ENCODE results near the gene HELT. TPM values are rescaled to one million over a fixed set of nuclear protein-coding genes. Genes with fewer than 3 reads are reported as not detected.
"Not testable (repeated sequence)": the region's sequence is repeated elsewhere in the genome, so short reads cannot be mapped to it uniquely, and the experiment has no call there.

The HELT gene
- total RNA-seq, 2 experiments from 2014 or later: not detected

DNA sequence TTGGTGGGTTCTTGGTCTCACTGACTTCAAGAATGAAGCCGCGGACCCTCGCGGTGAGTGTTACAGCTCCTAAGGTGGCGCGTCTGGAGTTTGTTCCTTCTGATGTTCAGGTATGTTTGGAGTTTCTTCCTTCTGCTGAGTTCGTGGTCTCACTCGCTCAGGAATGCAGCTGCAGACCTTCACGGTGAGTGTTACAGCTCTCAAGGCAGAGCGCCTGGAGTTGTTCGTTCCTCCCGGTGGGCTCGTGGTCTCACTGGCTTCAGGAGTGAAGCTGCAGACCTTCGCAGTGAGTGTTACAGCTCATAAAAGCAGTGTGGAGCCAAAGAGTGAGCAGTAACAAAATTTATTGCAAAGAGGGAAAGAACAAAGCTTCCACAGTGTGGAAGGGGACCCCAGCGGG, 29.0 kb upstream of the HELT start:
- H3K36me3 Mint-ChIP-seq (ENCODE audit: low read depth); H3K27ac Mint-ChIP-seq; ATAC-seq; H3K4me3 Mint-ChIP-seq; H3K9me3 Mint-ChIP-seq (ENCODE audit: insufficient read depth); H3K4me1 Mint-ChIP-seq (ENCODE audit: low read depth); H3K27me3 Mint-ChIP-seq (ENCODE audit: low read depth); POLR2A ChIA-PET; CTCF ChIA-PET; DNase-seq: not testable (repeated sequence)

DNA sequence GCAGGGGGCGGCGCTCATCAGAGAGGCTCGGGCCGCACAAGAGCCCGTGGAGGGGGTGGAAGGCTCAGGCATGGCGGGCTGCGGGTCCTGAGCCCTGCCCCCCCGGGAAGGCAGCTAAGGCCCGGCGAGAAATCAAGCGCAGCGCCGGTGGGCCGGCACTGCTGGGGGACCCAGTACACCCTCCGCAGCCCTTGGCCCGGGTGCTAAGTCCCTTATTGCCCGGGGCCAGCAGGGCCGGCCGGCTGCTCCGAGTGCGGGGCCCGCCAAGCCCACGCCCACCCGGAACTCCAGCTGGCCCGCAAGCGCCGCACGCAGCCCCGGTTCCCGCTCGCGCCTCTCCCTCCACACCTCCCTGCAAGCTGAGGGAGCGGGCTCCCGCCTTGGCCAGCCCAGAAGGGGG, 28.2 kb upstream of the HELT start:
- DNase-seq; POLR2A ChIA-PET; ATAC-seq; H3K4me1 Mint-ChIP-seq (ENCODE audit: low read depth); H3K36me3 Mint-ChIP-seq (ENCODE audit: low read depth); H3K9me3 Mint-ChIP-seq (ENCODE audit: insufficient read depth); H3K27ac Mint-ChIP-seq; H3K27me3 Mint-ChIP-seq (ENCODE audit: low read depth); CTCF ChIA-PET; H3K4me3 Mint-ChIP-seq: not testable (repeated sequence)

DNA sequence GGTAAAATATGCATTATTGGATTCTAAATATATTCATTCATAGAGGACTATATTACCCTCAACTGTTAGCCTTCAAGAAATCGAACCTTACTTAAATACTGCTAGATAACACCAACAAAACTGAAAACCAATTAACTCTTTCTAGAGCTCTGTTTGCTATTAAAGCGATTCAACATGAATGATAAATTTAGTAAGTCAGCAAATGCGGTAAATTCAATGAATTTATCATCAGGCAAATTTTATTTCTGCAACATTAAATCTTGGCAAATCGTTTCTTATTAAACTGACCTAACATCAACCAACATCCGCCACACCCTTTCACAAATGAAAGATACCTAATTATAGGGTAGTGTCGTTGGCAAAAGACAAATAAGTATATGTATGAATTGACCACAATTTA, 26.4 kb upstream of the HELT start:
- Mint-ChIP-seq H3K36me3 (ENCODE audit: low read depth) (no peaks in the 10 kb centered on the region), H3K4me3 (no peak overlapping the region), H3K4me1 (ENCODE audit: low read depth) (peaks cover 1% of the 10 kb centered on the region), H3K27ac (no peak overlapping the region), H3K27me3 (ENCODE audit: low read depth) (peaks cover 2% of the 10 kb centered on the region), H3K9me3 (ENCODE audit: insufficient read depth) (no peaks in the 10 kb centered on the region)
- DNase-seq: no peak
- ChIA-PET POLR2A (interaction anchor here (0.7 kb wide), 1 partner anchor 20 kb away, joined by 3 read pairs; no protein-coding TSS in a partner anchor), CTCF (no interaction called here)
- no peak for ATAC-seq

DNA sequence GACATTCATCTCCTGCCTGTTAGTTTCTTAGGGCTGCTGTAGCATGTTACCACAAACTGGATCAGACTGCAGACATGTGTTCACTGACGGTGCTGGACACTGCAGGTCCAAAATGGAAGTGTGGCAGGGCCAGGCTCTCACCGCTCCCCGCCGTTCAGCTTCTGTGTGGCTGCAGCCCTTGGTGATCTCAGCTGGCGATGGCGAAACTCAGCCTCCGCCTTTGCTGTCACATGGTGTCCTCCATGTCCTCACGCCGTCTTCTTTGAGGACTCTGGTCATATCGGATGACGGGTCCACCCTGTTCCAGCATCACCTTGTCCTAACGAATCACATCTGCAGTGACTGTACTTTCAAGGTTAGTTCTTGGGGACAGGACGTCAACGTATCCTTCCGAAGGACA, 25.9 kb upstream of the HELT start:
- peaks cover 1% of the 10 kb centered on the region for H3K4me1 Mint-ChIP-seq (ENCODE audit: low read depth)
- H3K27me3 Mint-ChIP-seq (ENCODE audit: low read depth): peaks cover 2% of the 10 kb centered on the region
- no peaks in the 10 kb centered on the region for H3K36me3 Mint-ChIP-seq (ENCODE audit: low read depth)
- ChIA-PET POLR2A (no interaction called here), CTCF (no interaction called here)
- no peaks in the 10 kb centered on the region for H3K9me3 Mint-ChIP-seq (ENCODE audit: insufficient read depth)
- no peak overlapping the region for H3K4me3 Mint-ChIP-seq
- DNase-seq (no peak), ATAC-seq (no peak)
- H3K27ac Mint-ChIP-seq: no peak overlapping the region

DNA sequence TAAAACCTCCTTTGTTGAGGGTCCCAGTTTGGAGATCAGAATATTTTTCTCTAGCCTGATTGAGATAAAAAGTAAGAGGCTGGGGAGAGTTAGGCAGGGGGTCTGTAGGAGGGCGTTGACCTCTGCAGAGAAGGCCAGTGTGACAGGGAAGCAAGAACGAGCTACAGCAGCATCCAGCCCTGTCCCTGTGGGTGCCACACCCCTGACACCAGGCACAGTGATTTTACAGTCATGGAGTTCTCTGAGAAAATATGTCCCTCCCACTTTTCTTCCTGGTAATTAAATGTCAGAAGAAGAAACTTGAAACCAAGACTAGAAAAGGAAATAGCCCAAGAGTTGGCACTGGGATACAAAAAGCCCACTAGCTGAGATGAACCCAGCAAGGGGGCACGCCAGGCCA, 25.0 kb upstream of the HELT start:
- POLR2A ChIA-PET: no interaction called here
- H3K27ac Mint-ChIP-seq: no peak overlapping the region
- DNase-seq: no peak
- peaks cover 2% of the 10 kb centered on the region for H3K27me3 Mint-ChIP-seq (ENCODE audit: low read depth)
- no peaks in the 10 kb centered on the region for H3K9me3 Mint-ChIP-seq (ENCODE audit: insufficient read depth)
- CTCF ChIA-PET: no interaction called here
- no peak for ATAC-seq
- H3K36me3 Mint-ChIP-seq (ENCODE audit: low read depth): no peaks in the 10 kb centered on the region
- no peak overlapping the region for H3K4me3 Mint-ChIP-seq
- H3K4me1 Mint-ChIP-seq (ENCODE audit: low read depth): peaks cover 1% of the 10 kb centered on the region

DNA sequence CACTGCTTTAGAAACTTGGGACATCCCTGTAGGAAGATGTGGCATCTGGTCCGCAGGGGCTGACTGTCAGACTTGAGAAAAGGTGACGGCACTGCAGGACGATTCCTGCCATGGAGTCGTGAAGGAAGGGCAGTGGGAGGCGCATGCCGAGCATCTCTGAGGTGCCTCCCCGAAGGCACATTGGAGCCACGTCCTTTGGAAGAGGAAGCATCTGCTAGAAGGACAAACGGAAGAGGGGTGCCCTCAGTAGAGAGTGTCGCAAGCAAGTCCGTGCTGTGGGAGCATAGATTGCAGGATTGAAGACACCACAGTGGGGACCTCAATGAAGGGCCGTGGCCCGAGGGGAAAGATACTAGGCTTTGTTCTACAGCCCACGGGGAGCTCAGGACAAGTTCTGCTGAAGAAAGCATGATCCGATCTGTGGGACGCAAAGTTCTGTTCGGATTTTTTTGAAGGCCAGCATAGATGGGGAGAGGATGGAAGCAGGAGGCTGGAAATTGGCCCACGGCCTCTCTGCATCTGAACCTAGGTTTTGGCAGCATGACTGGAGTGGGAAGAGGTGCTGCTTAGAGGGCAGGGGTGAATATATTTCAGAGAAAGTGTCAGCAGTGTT, 24.2 kb upstream of the HELT start:
- ATAC-seq (no peak), DNase-seq (no peak)
- ChIA-PET CTCF (no interaction called here), POLR2A (no interaction called here)
- no peak overlapping the region for H3K4me3 Mint-ChIP-seq
- peaks cover 1% of the 10 kb centered on the region for H3K4me1 Mint-ChIP-seq (ENCODE audit: low read depth)
- H3K27me3 Mint-ChIP-seq (ENCODE audit: low read depth): peaks cover 2% of the 10 kb centered on the region
- H3K36me3 Mint-ChIP-seq (ENCODE audit: low read depth): no peaks in the 10 kb centered on the region
- no peak overlapping the region for H3K27ac Mint-ChIP-seq
- no peaks in the 10 kb centered on the region for H3K9me3 Mint-ChIP-seq (ENCODE audit: insufficient read depth)

DNA sequence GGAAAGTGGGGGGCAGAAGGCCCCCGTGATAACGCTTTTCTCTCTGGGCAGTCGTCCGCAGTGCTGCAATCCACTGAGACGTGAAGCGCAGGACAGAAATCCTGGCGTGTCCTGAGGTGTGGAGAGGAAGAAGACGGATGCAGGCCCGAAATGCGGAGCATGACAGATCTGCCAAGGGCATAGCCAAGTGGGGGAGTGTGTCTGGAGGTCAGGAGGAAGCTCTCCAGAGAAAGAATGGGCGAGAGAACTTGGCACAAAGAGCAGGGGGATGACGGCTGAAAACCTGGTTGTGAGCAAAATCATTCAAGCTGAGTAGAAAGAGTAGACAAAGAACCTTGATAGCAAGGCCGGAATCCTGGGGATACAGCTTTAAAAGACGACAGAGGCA, 23.7 kb upstream of the HELT start:
- POLR2A ChIA-PET: no interaction called here
- peaks cover 1% of the 10 kb centered on the region for H3K4me1 Mint-ChIP-seq (ENCODE audit: low read depth)
- no peak overlapping the region for H3K27ac Mint-ChIP-seq
- no peak overlapping the region for H3K4me3 Mint-ChIP-seq
- ATAC-seq (no peak), DNase-seq (no peak)
- peaks cover 2% of the 10 kb centered on the region for H3K27me3 Mint-ChIP-seq (ENCODE audit: low read depth)
- H3K9me3 Mint-ChIP-seq (ENCODE audit: insufficient read depth): no peaks in the 10 kb centered on the region
- no peaks in the 10 kb centered on the region for H3K36me3 Mint-ChIP-seq (ENCODE audit: low read depth)
- CTCF ChIA-PET: no interaction called here

DNA sequence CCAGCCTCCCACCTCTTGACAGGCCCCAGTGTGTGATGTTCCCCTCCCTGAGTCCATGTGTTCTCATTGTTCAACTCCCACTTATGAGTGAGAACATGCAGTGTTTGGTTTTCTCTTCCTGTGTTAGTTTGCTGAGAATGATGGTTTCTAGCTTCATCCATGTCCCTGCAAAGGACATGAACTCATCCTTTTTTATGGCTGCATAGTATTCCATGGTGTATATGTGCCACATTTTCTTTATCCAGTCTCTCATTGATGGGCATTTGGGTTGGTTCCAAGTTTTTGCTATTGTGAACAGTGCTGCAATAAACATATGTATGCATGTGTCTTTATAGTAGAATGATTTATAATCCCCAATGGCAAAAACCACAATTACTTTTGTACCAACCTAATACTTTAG, 20.6 kb upstream of the HELT start:
- peaks cover 13% of the 10 kb centered on the region for H3K27me3 Mint-ChIP-seq (ENCODE audit: low read depth)
- CTCF ChIA-PET; H3K27ac Mint-ChIP-seq; ATAC-seq; H3K4me1 Mint-ChIP-seq (ENCODE audit: low read depth); POLR2A ChIA-PET; DNase-seq; H3K4me3 Mint-ChIP-seq; H3K9me3 Mint-ChIP-seq (ENCODE audit: insufficient read depth); H3K36me3 Mint-ChIP-seq (ENCODE audit: low read depth): not testable (repeated sequence)

DNA sequence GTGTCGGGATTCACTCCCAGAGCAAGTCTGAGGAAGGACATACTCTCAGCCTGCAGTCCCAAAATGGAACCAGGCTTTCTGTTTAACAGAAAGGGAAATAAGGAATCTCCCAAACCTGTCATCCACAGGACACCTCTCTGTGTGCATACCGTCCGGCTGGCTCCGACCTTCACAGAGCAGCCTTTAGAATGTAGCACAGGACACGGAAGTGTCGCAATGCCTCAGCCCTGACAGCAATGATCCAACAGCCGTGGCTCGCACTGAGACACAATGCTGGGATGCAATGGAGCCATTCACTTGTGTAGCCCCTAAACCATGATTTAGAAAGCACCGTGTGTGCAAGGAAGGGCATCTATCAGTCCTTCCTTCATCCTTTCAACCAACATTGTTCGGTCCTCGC, 15.5 kb upstream of the HELT start:
- Mint-ChIP-seq H3K4me3 (no peak overlapping the region), H3K27me3 (ENCODE audit: low read depth) (peaks cover 21% of the 10 kb centered on the region), H3K27ac (no peak overlapping the region), H3K4me1 (ENCODE audit: low read depth) (peaks cover 6% of the 10 kb centered on the region), H3K36me3 (ENCODE audit: low read depth) (no peaks in the 10 kb centered on the region), H3K9me3 (ENCODE audit: insufficient read depth) (no peaks in the 10 kb centered on the region)
- POLR2A ChIA-PET: no interaction called here
- ATAC-seq (no peak), DNase-seq (no peak)
- CTCF ChIA-PET: no interaction called here

DNA sequence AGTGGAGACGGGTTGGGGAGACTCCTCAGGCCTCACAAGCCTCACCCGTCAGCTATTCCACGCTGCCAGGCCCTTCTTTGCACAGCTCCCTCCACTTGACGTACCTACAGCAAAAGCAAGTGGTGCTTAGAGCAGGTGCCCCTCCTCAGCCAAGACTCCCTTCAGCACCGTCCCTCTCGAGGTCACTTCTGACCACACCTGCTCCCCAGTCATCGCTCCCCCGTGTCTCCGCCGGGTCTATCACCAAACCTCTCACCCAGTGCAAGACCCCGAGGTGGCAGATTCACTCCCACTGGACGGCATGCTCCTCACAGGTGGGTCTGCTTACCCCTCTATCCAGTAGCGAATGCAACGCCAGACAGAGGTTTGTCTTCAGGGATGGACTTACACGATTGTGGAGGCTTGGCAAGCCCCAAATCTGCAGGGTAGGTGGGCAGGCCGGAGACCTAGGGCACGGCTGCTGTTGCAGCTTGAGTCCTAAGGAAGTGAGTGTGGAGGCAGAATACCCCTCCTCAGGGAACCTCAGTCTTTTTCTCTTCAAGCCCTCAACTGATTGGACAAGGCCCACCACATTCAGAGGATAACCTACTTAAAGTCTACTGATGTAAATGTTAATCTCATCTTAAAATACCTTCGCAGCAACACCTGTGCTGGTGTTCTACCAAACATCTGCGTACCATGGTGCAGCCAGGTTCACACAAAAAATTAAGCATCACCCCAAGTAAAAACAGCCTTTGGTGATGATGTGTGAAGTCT, 14.5 kb upstream of the HELT start:
- H3K27me3 Mint-ChIP-seq (ENCODE audit: low read depth): peaks cover 27% of the 10 kb centered on the region
- no peak for ATAC-seq
- no peaks in the 10 kb centered on the region for H3K9me3 Mint-ChIP-seq (ENCODE audit: insufficient read depth)
- no peak overlapping the region for H3K4me3 Mint-ChIP-seq
- no peak for DNase-seq
- H3K36me3 Mint-ChIP-seq (ENCODE audit: low read depth): no peaks in the 10 kb centered on the region
- ChIA-PET POLR2A (interaction anchor here (0.6 kb wide), 1 partner anchor 93 kb away, joined by 3 read pairs; no protein-coding TSS in a partner anchor), CTCF (interaction anchor here (1.7 kb wide), 1 partner anchor 131 kb away, joined by 11 read pairs; no protein-coding TSS in a partner anchor)
- no peak overlapping the region for H3K27ac Mint-ChIP-seq
- peaks cover 6% of the 10 kb centered on the region for H3K4me1 Mint-ChIP-seq (ENCODE audit: low read depth)

DNA sequence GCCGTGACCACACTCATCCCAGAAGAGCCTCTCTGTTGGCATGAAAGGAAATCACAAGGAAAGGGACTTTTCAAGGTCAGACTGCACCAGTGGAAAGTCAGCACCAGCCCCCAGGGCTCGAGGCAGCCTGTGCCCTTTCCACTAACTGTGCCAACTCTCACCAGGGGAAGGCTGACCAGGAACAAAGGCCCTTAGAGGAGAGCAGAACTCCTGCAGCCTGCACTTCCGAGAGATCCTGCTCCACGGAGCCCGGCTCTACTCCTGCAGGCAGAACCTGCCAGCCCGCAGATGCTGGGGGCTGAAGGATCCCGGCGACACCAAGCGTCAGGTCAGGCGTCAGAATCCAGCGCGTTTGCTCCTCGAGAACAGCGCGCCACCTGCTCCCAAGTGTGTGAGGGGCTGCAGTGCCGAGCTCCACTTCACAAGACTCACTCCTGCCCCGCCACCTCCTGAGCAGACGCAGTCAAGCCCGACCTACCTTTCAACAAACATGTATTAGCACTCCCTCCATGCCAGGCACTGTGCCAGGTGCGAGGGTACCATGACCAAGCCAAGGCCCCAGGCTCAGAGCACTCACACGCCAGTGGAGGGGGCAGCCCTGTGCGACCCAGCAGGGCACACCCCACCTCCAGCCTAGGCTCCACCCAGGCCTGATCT, 13.6 kb upstream of the HELT start:
- H3K27ac Mint-ChIP-seq: no peak overlapping the region
- ChIA-PET POLR2A (no interaction called here), CTCF (interaction anchor here (0.6 to 1.7 kb wide), 13 partner anchors 19 to 740 kb away, joined by 3 to 14 read pairs (median 4); partner anchors contain the start of gene LRP2BP)
- DNase-seq: no peak
- peak; percentile 70 for ATAC-seq
- no peaks in the 10 kb centered on the region for H3K9me3 Mint-ChIP-seq (ENCODE audit: insufficient read depth)
- peaks cover 32% of the 10 kb centered on the region for H3K27me3 Mint-ChIP-seq (ENCODE audit: low read depth)
- peak overlapping the region; percentile 30 for H3K4me3 Mint-ChIP-seq
- H3K36me3 Mint-ChIP-seq (ENCODE audit: low read depth): no peaks in the 10 kb centered on the region
- H3K4me1 Mint-ChIP-seq (ENCODE audit: low read depth): peaks cover 6% of the 10 kb centered on the region

DNA sequence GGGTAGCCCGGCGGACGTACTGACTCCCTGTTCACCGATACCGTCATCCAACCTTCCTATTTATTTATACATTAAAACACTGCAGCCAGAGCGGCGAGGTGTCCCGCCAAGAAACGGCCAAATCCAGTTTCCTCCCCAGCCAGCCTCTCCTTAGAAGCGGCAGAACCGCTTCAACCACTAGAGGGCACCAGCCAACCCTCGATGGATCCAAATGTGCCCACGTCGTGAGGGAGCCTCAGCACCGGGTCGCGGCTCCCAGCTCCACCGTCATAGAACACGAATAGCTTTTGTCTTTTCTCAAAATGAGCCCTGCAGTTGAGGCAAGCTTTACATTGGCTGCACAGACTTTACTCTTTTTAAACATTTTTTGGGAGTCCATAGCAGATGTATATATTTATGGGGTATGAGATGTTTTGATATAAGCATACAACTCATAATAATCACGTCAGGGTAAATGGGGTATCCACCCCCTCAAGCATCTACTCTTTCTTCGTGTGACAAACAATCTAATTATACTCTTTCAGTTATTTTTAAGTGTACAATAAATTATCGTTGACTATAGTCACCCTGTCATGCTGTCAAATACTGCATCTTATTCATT, 13.0 kb upstream of the HELT start:
- ChIA-PET POLR2A (no interaction called here), CTCF (interaction anchor here (0.5 to 1.7 kb wide), 15 partner anchors 19 to 741 kb away, joined by 3 to 14 read pairs (median 4); partner anchors contain the start of gene LRP2BP)
- Mint-ChIP-seq H3K27me3 (ENCODE audit: low read depth) (peaks cover 32% of the 10 kb centered on the region), H3K36me3 (ENCODE audit: low read depth) (no peaks in the 10 kb centered on the region), H3K9me3 (ENCODE audit: insufficient read depth) (no peaks in the 10 kb centered on the region), H3K27ac (no peak overlapping the region), H3K4me3 (peak overlapping the region; percentile 30), H3K4me1 (ENCODE audit: low read depth) (peaks cover 6% of the 10 kb centered on the region)
- DNase-seq (peak; percentile 86), ATAC-seq (peak; percentile 97)
